Astrocyte (in vitro differentiated cells and primary cell): Measurements from ENCODE around the gene RANBP17. TPM values are rescaled to one million over a fixed set of nuclear protein-coding genes. Genes with fewer than 3 reads are reported as not detected.
A peak's percentile ranks its signal among the peaks of the same experiment; 100 is the strongest.

Experiments
- DNase-seq: peaks from one replicate; pipeline ENCODE4 v3.0.0-alpha.2; 2010; ENCODE audit warnings: low read depth
- FAIRE-seq: peaks from 2 replicates; lab custom pipeline; 2011; peaks lifted over from hg19 to GRCh38; lab: Jason Lieb, UNC
- H2AFZ ChIP-seq: 2 replicates; pipeline ENCODE4 v1.6.0; 2012; ENCODE audit warnings: low read depth, low read length, inconsistent platforms
- H3K27ac ChIP-seq: 2 replicates; pipeline ENCODE4 v1.5.1; 2011; ENCODE audit warnings: low read depth, low read length, inconsistent platforms
- H3K27me3 ChIP-seq: 2 replicates; pipeline ENCODE4 v1.6.0; 2011; ENCODE audit warnings: low read length, inconsistent platforms; ENCODE audit not compliant: insufficient read depth
- H3K36me3 ChIP-seq: 2 replicates; pipeline ENCODE4 v1.5.1; 2011; ENCODE audit warnings: low read length, inconsistent platforms; ENCODE audit not compliant: insufficient read depth
- H3K4me1 ChIP-seq: 2 replicates; pipeline ENCODE4 v1.5.1; 2011; ENCODE audit warnings: low read length, inconsistent platforms; ENCODE audit not compliant: insufficient read depth
- H3K4me2 ChIP-seq: 2 replicates; pipeline ENCODE4 v1.6.0; 2012; ENCODE audit warnings: low read length, inconsistent platforms
- H3K4me3 ChIP-seq: 2 replicates; pipeline ENCODE4 v1.5.1; 2011; ENCODE audit warnings: low read depth, mild to moderate bottlenecking, low read length, inconsistent platforms; ENCODE audit not compliant: insufficient read depth
- H3K79me2 ChIP-seq: 2 replicates; pipeline ENCODE4 v1.6.0; 2012; ENCODE audit warnings: mild to moderate bottlenecking, low read length, inconsistent platforms; ENCODE audit not compliant: insufficient read depth
- H3K9ac ChIP-seq: 2 replicates; pipeline ENCODE4 v1.6.0; 2012; ENCODE audit warnings: mild to moderate bottlenecking, low read length, inconsistent platforms
- H3K9me3 ChIP-seq: 2 replicates; pipeline ENCODE4 v1.5.1; 2012; ENCODE audit warnings: low read depth, mild to moderate bottlenecking, low read length, inconsistent platforms; ENCODE audit not compliant: insufficient read depth
- H4K20me1 ChIP-seq: 2 replicates; pipeline ENCODE4 v1.6.0; 2012; ENCODE audit warnings: low read length, inconsistent platforms; ENCODE audit not compliant: insufficient read depth
- H3K27ac Mint-ChIP-seq: one replicate; pipeline ENCODE4 v1.8.0; 2021; ENCODE audit warnings: mild to moderate bottlenecking, mixed read lengths; ENCODE audit not compliant: unreplicated experiment
- H3K27me3 Mint-ChIP-seq: one replicate; pipeline ENCODE4 v1.8.0; 2021; ENCODE audit warnings: low read depth, mixed read lengths; ENCODE audit not compliant: unreplicated experiment
- H3K36me3 Mint-ChIP-seq: one replicate; pipeline ENCODE4 v1.8.0; 2021; ENCODE audit warnings: low read depth, mixed read lengths; ENCODE audit not compliant: unreplicated experiment
- H3K4me1 Mint-ChIP-seq: one replicate; pipeline ENCODE4 v1.8.0; 2021; ENCODE audit warnings: low read depth, mixed read lengths; ENCODE audit not compliant: unreplicated experiment
- H3K4me3 Mint-ChIP-seq: one replicate; pipeline ENCODE4 v1.8.0; 2021; ENCODE audit warnings: mild to moderate bottlenecking, moderate library complexity, mixed read lengths; ENCODE audit not compliant: unreplicated experiment
- H3K9me3 Mint-ChIP-seq: one replicate; pipeline ENCODE4 v1.8.0; 2021; ENCODE audit warnings: mild to moderate bottlenecking, mixed read lengths; ENCODE audit not compliant: unreplicated experiment
- EZH2 ChIP-seq: IDR thresholded peaks from 2 replicates; pipeline ENCODE4 v1.6.1; 2012; ENCODE audit warnings: mild to moderate bottlenecking, low read length, inconsistent platforms; ENCODE audit not compliant: insufficient read depth
- total RNA-seq: library from RNA; stranded (reverse); gene quantifications from 2 replicates; pipeline ENCODE4 v1.2.1, GENCODE V29; 2021
- TF ChIP-seq, protein P1 (sequence below): IDR thresholded peaks from 2 replicates; pipeline ENCODE4 v1.5.1; 2011; ENCODE audit warnings: low read depth, mild to moderate bottlenecking, inconsistent platforms, low read length, moderate library complexity; ENCODE audit not compliant: insufficient read depth

RANBP17 gene
- total RNA-seq, 1 donor from 2014 or later: 16.2 TPM

GRCh38 chr5:170986598-170986997, 124.8 kb downstream of the RANBP17 start:
- TF ChIP-seq EZH2: no peak
- TF ChIP-seq, protein P1, sequence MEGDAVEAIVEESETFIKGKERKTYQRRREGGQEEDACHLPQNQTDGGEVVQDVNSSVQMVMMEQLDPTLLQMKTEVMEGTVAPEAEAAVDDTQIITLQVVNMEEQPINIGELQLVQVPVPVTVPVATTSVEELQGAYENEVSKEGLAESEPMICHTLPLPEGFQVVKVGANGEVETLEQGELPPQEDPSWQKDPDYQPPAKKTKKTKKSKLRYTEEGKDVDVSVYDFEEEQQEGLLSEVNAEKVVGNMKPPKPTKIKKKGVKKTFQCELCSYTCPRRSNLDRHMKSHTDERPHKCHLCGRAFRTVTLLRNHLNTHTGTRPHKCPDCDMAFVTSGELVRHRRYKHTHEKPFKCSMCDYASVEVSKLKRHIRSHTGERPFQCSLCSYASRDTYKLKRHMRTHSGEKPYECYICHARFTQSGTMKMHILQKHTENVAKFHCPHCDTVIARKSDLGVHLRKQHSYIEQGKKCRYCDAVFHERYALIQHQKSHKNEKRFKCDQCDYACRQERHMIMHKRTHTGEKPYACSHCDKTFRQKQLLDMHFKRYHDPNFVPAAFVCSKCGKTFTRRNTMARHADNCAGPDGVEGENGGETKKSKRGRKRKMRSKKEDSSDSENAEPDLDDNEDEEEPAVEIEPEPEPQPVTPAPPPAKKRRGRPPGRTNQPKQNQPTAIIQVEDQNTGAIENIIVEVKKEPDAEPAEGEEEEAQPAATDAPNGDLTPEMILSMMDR: no peak
- Histone ChIP-seq H3K4me3 (no peak overlapping the region), H3K27ac (no peak overlapping the region), H3K4me2 (no peak overlapping the region), H3K27me3 (no peaks in the 10 kb centered on the region), H2AFZ (no peak overlapping the region), H3K79me2 (no peaks in the 10 kb centered on the region), H4K20me1 (no peaks in the 10 kb centered on the region), H3K4me1 (no peaks in the 10 kb centered on the region), H3K36me3 (no peaks in the 10 kb centered on the region), H3K9me3 (no peaks in the 10 kb centered on the region), H3K9ac (no peak overlapping the region)
- H3K36me3 Mint-ChIP-seq: peaks cover 6% of the 10 kb centered on the region
- no peak overlapping the region for H3K4me3 Mint-ChIP-seq
- DNase-seq (peak; percentile 6), FAIRE-seq (no peak)
- no peaks in the 10 kb centered on the region for H3K27me3 Mint-ChIP-seq
- H3K4me1 Mint-ChIP-seq: no peaks in the 10 kb centered on the region
- peaks cover under 1% of the 10 kb centered on the region for H3K9me3 Mint-ChIP-seq
- no peak overlapping the region for H3K27ac Mint-ChIP-seq

- no peak overlapping the region for H2AFZ ChIP-seq
- no peak for TF ChIP-seq EZH2
- TF ChIP-seq, protein P1: no peak
- no peaks in the 10 kb centered on the region for H3K27me3 ChIP-seq
- Mint-ChIP-seq H3K36me3 (no peaks in the 10 kb centered on the region), H3K4me3 (no peak overlapping the region), H3K4me1 (no peaks in the 10 kb centered on the region), H3K9me3 (no peaks in the 10 kb centered on the region), H3K27ac (no peak overlapping the region), H3K27me3 (no peaks in the 10 kb centered on the region)
- no peak overlapping the region for H3K4me2 ChIP-seq
- no peak overlapping the region for H3K4me3 ChIP-seq
- H3K79me2 ChIP-seq: no peaks in the 10 kb centered on the region
- no peak for FAIRE-seq
- H3K9ac ChIP-seq: no peak overlapping the region
- H3K27ac ChIP-seq: no peak overlapping the region
- no peaks in the 10 kb centered on the region for H3K36me3 ChIP-seq
- no peaks in the 10 kb centered on the region for H4K20me1 ChIP-seq
- H3K4me1 ChIP-seq: no peaks in the 10 kb centered on the region
- DNase-seq: no peak
- no peaks in the 10 kb centered on the region for H3K9me3 ChIP-seq
These were observed 131.7 kb downstream of the RANBP17 start for GRCh38 chr5:170993476-170993875.

DNA sequence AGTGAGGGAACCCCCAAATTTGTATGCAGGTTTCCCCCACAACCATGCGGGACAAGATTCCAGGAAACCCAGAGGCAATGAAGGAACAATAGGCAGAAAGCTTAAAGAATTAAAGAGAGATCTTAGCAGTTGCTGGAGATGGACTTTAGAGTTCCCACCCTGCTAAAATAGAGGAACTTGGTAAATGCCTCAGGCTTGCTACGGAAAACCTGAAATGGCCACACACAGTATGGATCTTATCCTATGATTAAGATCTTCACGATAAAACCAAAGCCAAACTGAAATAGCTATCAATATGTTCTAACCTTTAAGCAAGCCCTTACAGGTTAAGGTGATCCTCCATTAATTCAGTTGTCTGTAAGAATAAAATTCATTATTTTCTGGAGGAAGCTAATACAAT, 148.3 kb downstream of the RANBP17 start:
- Histone ChIP-seq H2AFZ (no peak overlapping the region), H3K4me1 (no peaks in the 10 kb centered on the region), H3K27me3 (no peaks in the 10 kb centered on the region), H3K36me3 (no peaks in the 10 kb centered on the region), H3K4me2 (no peak overlapping the region), H3K79me2 (no peaks in the 10 kb centered on the region), H4K20me1 (no peaks in the 10 kb centered on the region), H3K9ac (no peak overlapping the region), H3K27ac (no peak overlapping the region), H3K9me3 (no peaks in the 10 kb centered on the region), H3K4me3 (no peak overlapping the region)
- Mint-ChIP-seq H3K4me3 (no peak overlapping the region), H3K4me1 (no peaks in the 10 kb centered on the region), H3K27ac (no peak overlapping the region), H3K9me3 (peaks cover 8% of the 10 kb centered on the region), H3K36me3 (no peaks in the 10 kb centered on the region), H3K27me3 (no peaks in the 10 kb centered on the region)
- TF ChIP-seq, protein P1: no peak
- no peak for TF ChIP-seq EZH2
- FAIRE-seq (no peak), DNase-seq (no peak)
